ENCODE results near the gene RANBP3L.
A peak's percentile ranks its signal among the peaks of the same experiment; 100 is the strongest.
"Not testable (repeated sequence)": the region's sequence is repeated elsewhere in the genome, so short reads cannot be mapped to it uniquely, and the experiment has no call there.

RANBP3L gene

GRCh38 chr5:36301858-36302603, at the start of gene RANBP3L:
RANBP3L (minus strand) TSS chr5:36301902; CDS start chr5:36301416, 486 bp downstream.
- no peak for DNase-seq

- no peak for DNase-seq
Observed at GRCh38 chr5:36346896-36347690, 45.4 kb upstream of the RANBP3L start.

GRCh38 chr5:36344899-36345298, 43.2 kb upstream of the RANBP3L start:
- no peak for DNase-seq

- not testable (repeated sequence) for DNase-seq
Observed at GRCh38 chr5:36341720-36342119, 40.0 kb upstream of the RANBP3L start.

- DNase-seq = no peak
Observed at GRCh38 chr5:36337597-36337996, 35.9 kb upstream of the RANBP3L start.

- no peak for DNase-seq
Observed at GRCh38 chr5:36334315-36334714, 32.6 kb upstream of the RANBP3L start.

- DNase-seq = not testable (repeated sequence)
Observed at GRCh38 chr5:36332720-36333119, 31.0 kb upstream of the RANBP3L start.

- DNase-seq = no peak
Observed at GRCh38 chr5:36325196-36325595, 23.5 kb upstream of the RANBP3L start.

GRCh38 chr5:36323926-36324781, 22.5 kb upstream of the RANBP3L start:
- DNase-seq = no peak

GRCh38 chr5:36312953-36313672, 11.4 kb upstream of the RANBP3L start:
- DNase-seq = no peak

- DNase-seq = no peak
Observed at GRCh38 chr5:36311956-36312355, 10.3 kb upstream of the RANBP3L start.

- no peak for DNase-seq
Observed at GRCh38 chr5:36310138-36310537, 8.4 kb upstream of the RANBP3L start.

GRCh38 chr5:36305571-36306326, 4.0 kb upstream of the RANBP3L start:
- peak; percentile 9 for DNase-seq

GRCh38 chr5:36304095-36304805, 2.5 kb upstream of the RANBP3L start:
- DNase-seq = no peak

- DNase-seq = no peak
Observed at GRCh38 chr5:36300927-36301540, 668 bp downstream of the RANBP3L start.

GRCh38 chr5:36300191-36300926, 1.3 kb downstream of the RANBP3L start:
- DNase-seq = no peak

- DNase-seq = no peak
Observed at GRCh38 chr5:36298552-36298951, 3.1 kb downstream of the RANBP3L start.

GRCh38 chr5:36297653-36298052, 4.0 kb downstream of the RANBP3L start:
- no peak for DNase-seq

- DNase-seq = no peak
Observed at GRCh38 chr5:36285837-36286615, 15.7 kb downstream of the RANBP3L start.

All from NCI-H1048 (cell line).